SU-DHL-6 (cell line): ENCODE data around the gene CTNNBIP1.
A peak's percentile ranks its signal among the peaks of the same experiment; 100 is the strongest.

ENCODE experiments used
- H2AFZ ChIP-seq: fragments of 200-600 bp; sonication (generic); 2 replicates; pipeline ENCODE4 v1.6.1; 2014; ENCODE audit warnings: low read depth, mild to moderate bottlenecking, moderate library complexity, mixed read lengths, antibody characterized with exemption, low read length; ENCODE audit not compliant: severe bottlenecking
- H3F3A ChIP-seq: fragments of 200-600 bp; shearing (Covaris generic); 2 replicates; pipeline ENCODE4 v1.6.0; 2016; ENCODE audit warnings: antibody characterized with exemption, mild to moderate bottlenecking; ENCODE audit not compliant: insufficient read depth
- H3K27ac ChIP-seq: fragments of 200-600 bp; sonication (generic); 2 replicates; pipeline ENCODE4 v1.5.1; 2016; ENCODE audit warnings: low read depth, mild to moderate bottlenecking, low read length, moderate library complexity, mixed read lengths
- H3K27me3 ChIP-seq: fragments of 200-600 bp; sonication (generic), shearing (Covaris generic); 2 replicates; pipeline ENCODE4 v1.6.0; 2014; ENCODE audit warnings: mild to moderate bottlenecking, low read length
- H3K36me3 ChIP-seq: fragments of 200-600 bp; sonication (generic); 2 replicates; pipeline ENCODE4 v1.6.1; 2014; ENCODE audit warnings: mild to moderate bottlenecking, low read length, mixed read lengths
- H3K4me2 ChIP-seq: fragments of 300-600, 200-600 bp; shearing (Covaris generic), sonication (generic); 2 replicates; pipeline ENCODE4 v1.6.0; 2014; ENCODE audit warnings: low read length, low read depth, mild to moderate bottlenecking; ENCODE audit not compliant: poor library complexity, severe bottlenecking
- H3K4me3 ChIP-seq: fragments of 200-600 bp; sonication (generic); 2 replicates; pipeline ENCODE4 v1.5.1; 2014; ENCODE audit warnings: antibody characterized with exemption, low read length, mild to moderate bottlenecking, mixed read lengths; ENCODE audit not compliant: insufficient read depth, poor library complexity, severe bottlenecking
- H3K79me2 ChIP-seq: fragments of 200-600 bp; sonication (generic); 2 replicates; pipeline ENCODE4 v1.6.1; 2014; ENCODE audit warnings: mild to moderate bottlenecking, low read length, moderate library complexity; ENCODE audit not compliant: insufficient read depth
- H3K9ac ChIP-seq: fragments of 200-600 bp; sonication (generic); 2 replicates; pipeline ENCODE4 v1.7.0; 2014; ENCODE audit warnings: mild to moderate bottlenecking, low read length
- H3K9me2 ChIP-seq: fragments of 200-600 bp; sonication (generic); replicated peaks from 2 replicates; pipeline ENCODE4 v1.6.1; 2014; ENCODE audit warnings: low read length; ENCODE audit not compliant: insufficient read depth
- H3K9me3 ChIP-seq: fragments of 200-600 bp; sonication (generic); 2 replicates; pipeline ENCODE4 v1.6.1; 2014; ENCODE audit warnings: low read length, mixed read lengths; ENCODE audit not compliant: insufficient read depth
- H4K20me1 ChIP-seq: fragments of 200-600 bp; sonication (generic); 2 replicates; pipeline ENCODE4 v1.6.1; 2014; ENCODE audit warnings: low read depth, mild to moderate bottlenecking, antibody characterized with exemption, low read length, moderate library complexity, mixed read lengths
- EZH2phosphoT487 ChIP-seq: fragments of 200-600 bp; sonication (generic), shearing (Covaris generic); conservative IDR thresholded peaks from 2 replicates; pipeline ENCODE4 v1.6.1; 2018; ENCODE audit warnings: mild to moderate bottlenecking, antibody characterized with exemption, low read length, moderate library complexity, mixed read lengths
- TF ChIP-seq, protein P1 (sequence below): fragments of 200-600 bp; sonication (generic); IDR thresholded peaks from one replicate; pipeline ENCODE4 v1.5.1; 2017; ENCODE audit warnings: antibody characterized with exemption, mild to moderate bottlenecking, low read length, moderate library complexity; ENCODE audit not compliant: insufficient read depth, poor library complexity, severe bottlenecking

The CTNNBIP1 gene

DNA sequence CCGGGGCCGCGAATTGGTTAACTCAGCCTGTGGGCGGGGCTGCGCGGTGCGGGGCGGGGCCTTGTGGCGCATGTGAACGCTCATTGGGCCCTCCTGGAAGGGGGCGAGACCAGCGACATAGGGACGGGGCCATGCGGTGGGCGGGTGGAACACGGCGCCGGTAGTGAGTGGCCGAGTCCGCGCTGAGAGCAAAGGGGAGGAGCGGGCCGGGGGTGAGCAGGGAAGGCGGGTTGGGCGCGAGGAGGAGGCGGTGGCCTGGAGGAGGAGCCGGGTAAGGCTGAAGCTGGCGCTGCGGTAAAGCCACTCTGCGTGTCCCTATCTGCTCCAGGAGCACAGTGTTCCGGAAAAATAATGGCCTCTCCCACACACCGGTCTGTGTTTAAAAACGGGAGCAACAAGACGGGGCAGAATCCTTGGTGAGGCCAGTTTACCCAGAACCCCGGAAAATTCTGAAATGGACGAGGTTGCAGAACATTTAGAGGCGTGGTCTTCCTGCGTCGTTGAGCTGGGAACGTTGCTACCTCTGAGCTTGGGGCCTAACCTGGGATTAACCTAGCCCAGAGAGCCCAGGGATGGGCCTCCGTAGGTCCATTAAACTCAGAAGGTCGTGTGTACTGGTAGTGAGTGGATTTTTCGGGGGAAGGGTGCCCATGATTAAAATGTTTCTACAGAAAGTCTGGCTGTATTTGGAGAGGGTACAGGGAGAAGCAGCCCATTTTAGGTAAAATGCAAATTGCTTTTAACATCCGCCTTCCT is 532 bp upstream of the CTNNBIP1 start:
- TF ChIP-seq EZH2phosphoT487, result no peak
- TF ChIP-seq, protein P1, sequence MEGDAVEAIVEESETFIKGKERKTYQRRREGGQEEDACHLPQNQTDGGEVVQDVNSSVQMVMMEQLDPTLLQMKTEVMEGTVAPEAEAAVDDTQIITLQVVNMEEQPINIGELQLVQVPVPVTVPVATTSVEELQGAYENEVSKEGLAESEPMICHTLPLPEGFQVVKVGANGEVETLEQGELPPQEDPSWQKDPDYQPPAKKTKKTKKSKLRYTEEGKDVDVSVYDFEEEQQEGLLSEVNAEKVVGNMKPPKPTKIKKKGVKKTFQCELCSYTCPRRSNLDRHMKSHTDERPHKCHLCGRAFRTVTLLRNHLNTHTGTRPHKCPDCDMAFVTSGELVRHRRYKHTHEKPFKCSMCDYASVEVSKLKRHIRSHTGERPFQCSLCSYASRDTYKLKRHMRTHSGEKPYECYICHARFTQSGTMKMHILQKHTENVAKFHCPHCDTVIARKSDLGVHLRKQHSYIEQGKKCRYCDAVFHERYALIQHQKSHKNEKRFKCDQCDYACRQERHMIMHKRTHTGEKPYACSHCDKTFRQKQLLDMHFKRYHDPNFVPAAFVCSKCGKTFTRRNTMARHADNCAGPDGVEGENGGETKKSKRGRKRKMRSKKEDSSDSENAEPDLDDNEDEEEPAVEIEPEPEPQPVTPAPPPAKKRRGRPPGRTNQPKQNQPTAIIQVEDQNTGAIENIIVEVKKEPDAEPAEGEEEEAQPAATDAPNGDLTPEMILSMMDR, result no peak
- H3K9ac ChIP-seq, result peak overlapping the region; percentile 60
- peak overlapping the region; percentile 94 for H2AFZ ChIP-seq
- H3K27me3 ChIP-seq, result no peaks in the 10 kb centered on the region
- H3K79me2 ChIP-seq, result no peaks in the 10 kb centered on the region
- H4K20me1 ChIP-seq, result no peaks in the 10 kb centered on the region
- no peaks in the 10 kb centered on the region for H3K9me3 ChIP-seq
- peaks cover 5% of the 10 kb centered on the region; the same call in 1 of the 2 replicates for H3F3A ChIP-seq
- peak overlapping the region; percentile 68 for H3K27ac ChIP-seq
- H3K4me2 ChIP-seq, result peak overlapping the region; percentile 83
- no peaks in the 10 kb centered on the region for H3K36me3 ChIP-seq
- no peaks in the 10 kb centered on the region for H3K9me2 ChIP-seq
- peak overlapping the region; percentile 56 for H3K4me3 ChIP-seq

DNA sequence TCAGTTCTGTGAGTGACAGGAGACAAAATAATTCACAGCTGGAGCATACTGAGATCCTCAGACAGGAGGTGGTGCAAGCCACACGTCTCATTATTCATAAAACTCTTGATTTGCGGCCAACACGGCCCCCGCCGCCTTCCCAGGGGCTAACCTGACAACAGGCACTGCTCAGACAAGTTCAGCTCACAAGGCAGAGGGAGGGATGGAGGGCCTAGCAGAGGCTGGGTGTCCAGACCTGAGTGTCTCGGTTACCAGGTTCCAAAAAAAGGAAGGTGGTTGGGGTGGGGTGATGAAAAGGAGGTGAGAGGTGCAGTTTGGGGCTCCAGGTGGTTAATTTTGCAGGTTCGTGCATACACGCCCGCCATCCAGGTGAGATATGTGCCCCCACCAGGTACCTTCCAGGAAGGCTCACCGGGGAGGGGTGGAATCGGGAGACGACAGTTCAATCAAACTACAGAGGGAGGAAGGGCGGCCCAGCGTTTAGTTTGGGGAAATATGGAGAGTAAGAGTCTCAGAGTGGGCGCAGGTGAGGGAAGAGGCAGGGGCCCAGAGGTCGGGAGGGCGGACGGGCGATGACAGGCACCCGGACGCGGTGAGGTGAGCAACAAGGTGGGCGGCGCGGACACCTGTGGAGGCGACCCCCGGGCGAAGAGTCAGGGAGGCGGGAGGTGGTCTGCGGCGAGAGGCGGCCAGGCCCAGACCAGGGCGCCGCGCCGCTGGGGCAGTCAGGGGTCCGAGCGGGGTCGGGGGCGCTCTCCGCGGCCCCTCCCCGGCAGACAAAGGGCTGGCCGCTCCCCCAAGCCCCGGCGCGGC is 629 bp downstream of the CTNNBIP1 start:
- H2AFZ ChIP-seq, result peak overlapping the region; percentile 73
- no peaks in the 10 kb centered on the region for H3K36me3 ChIP-seq
- peak overlapping the region; percentile 57 for H3K9ac ChIP-seq
- no peaks in the 10 kb centered on the region for H3K79me2 ChIP-seq
- peak overlapping the region; percentile 52 for H3K4me3 ChIP-seq
- H4K20me1 ChIP-seq, result no peaks in the 10 kb centered on the region
- no peaks in the 10 kb centered on the region for H3K9me3 ChIP-seq
- TF ChIP-seq, protein P1, result no peak
- no peak for TF ChIP-seq EZH2phosphoT487
- peaks cover 5% of the 10 kb centered on the region; the same call in 1 of the 2 replicates for H3F3A ChIP-seq
- peak overlapping the region; percentile 77 for H3K4me2 ChIP-seq
- no peak overlapping the region for H3K27ac ChIP-seq
- H3K27me3 ChIP-seq, result no peaks in the 10 kb centered on the region
- H3K9me2 ChIP-seq, result no peaks in the 10 kb centered on the region

DNA sequence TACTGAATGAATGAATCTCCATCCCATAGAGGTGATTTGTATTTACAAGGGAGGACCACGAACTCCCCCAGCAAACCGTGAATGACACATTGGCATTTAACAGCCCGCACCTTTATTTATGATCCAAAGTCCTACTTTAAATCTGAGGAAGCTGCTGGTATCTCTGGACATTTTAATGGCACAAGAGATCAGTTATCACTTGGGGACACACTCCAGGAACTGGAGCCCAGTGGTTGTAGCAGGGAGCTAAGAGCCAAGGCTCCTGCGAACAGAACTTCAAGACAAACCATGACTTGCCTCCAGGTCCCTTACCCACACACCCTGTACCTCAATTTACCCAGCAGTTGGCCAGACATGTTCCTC is 1.2 kb downstream of the CTNNBIP1 start:
- peak overlapping the region; percentile 73 for H2AFZ ChIP-seq
- H3K9me2 ChIP-seq, result no peaks in the 10 kb centered on the region
- no peaks in the 10 kb centered on the region for H3K79me2 ChIP-seq
- H3K4me3 ChIP-seq, result no peak overlapping the region
- no peak overlapping the region for H3K27ac ChIP-seq
- H3K4me2 ChIP-seq, result peak overlapping the region; percentile 77
- H3K36me3 ChIP-seq, result no peaks in the 10 kb centered on the region
- H3K9ac ChIP-seq, result peak overlapping the region; percentile 57; the same call in 1 of the 2 replicates
- H3F3A ChIP-seq, result peaks cover 5% of the 10 kb centered on the region; the same call in 1 of the 2 replicates
- H3K27me3 ChIP-seq, result no peaks in the 10 kb centered on the region
- H4K20me1 ChIP-seq, result no peaks in the 10 kb centered on the region
- H3K9me3 ChIP-seq, result no peaks in the 10 kb centered on the region
- no peak for TF ChIP-seq EZH2phosphoT487
- TF ChIP-seq, protein P1, result no peak
